HG03025 (cell line): ENCODE measurements around the gene ERGIC1.
"Not testable (repeated sequence)": the region's sequence is repeated elsewhere in the genome, so short reads cannot be mapped to it uniquely, and the experiment has no call there.

Source experiments
- ATAC-seq: cut with Tn5 transposase; IDR thresholded peaks from one replicate; pipeline ENCODE4 v1.9.1; 2021; ENCODE audit warnings: mild to moderate bottlenecking, moderate library complexity; ENCODE audit not compliant: unreplicated experiment, low FRiP score

Gene ERGIC1

GRCh38 chr5:172875505-172876279, 41.6 kb downstream of the ERGIC1 start:
- no peak for ATAC-seq

- no peak for ATAC-seq
These were observed 42.5 kb downstream of the ERGIC1 start for GRCh38 chr5:172876578-172876977.

GRCh38 chr5:172877466-172878260, 43.6 kb downstream of the ERGIC1 start:
- ATAC-seq: no peak

- no peak for ATAC-seq
These were observed 44.5 kb downstream of the ERGIC1 start for GRCh38 chr5:172878585-172878932.

- ATAC-seq: no peak
These were observed 45.1 kb downstream of the ERGIC1 start for GRCh38 chr5:172878933-172879752.

- no peak for ATAC-seq
These were observed 47.8 kb downstream of the ERGIC1 start for GRCh38 chr5:172881691-172882370.

- ATAC-seq: no peak
These were observed 49.0 kb downstream of the ERGIC1 start for GRCh38 chr5:172883066-172883465.

GRCh38 chr5:172885597-172886340, 51.7 kb downstream of the ERGIC1 start:
- ATAC-seq: no peak

GRCh38 chr5:172886476-172886875, 52.4 kb downstream of the ERGIC1 start:
- ATAC-seq: no peak

- ATAC-seq: no peak
These were observed 53.0 kb downstream of the ERGIC1 start for GRCh38 chr5:172886974-172887501.

GRCh38 chr5:172887692-172888091, 53.6 kb downstream of the ERGIC1 start:
- no peak for ATAC-seq

GRCh38 chr5:172890659-172891058, 56.6 kb downstream of the ERGIC1 start:
- ATAC-seq: no peak

- ATAC-seq: no peak
These were observed 57.8 kb downstream of the ERGIC1 start for GRCh38 chr5:172891716-172892421.

GRCh38 chr5:172892713-172893112, 58.7 kb downstream of the ERGIC1 start:
- no peak for ATAC-seq

- no peak for ATAC-seq
These were observed 60.8 kb downstream of the ERGIC1 start for GRCh38 chr5:172894767-172895388.

GRCh38 chr5:172895549-172895948, 61.5 kb downstream of the ERGIC1 start:
- ATAC-seq: no peak

GRCh38 chr5:172896465-172896864, 62.4 kb downstream of the ERGIC1 start:
- ATAC-seq: no peak

- not testable (repeated sequence) for ATAC-seq
These were observed 63.0 kb downstream of the ERGIC1 start for GRCh38 chr5:172897067-172897466.
